D721Med (cell line): Measurements from ENCODE around the gene NECTIN3.

Experiments
- DNase-seq: peaks from one replicate; pipeline ENCODE4 v3.0.0; 2011; ENCODE audit warnings: low spot score; ENCODE audit not compliant: insufficient read length
- FAIRE-seq: peaks from 2 replicates; lab custom pipeline; 2011; peaks lifted over from hg19 to GRCh38; lab: Jason Lieb, UNC
- CTCF ChIP-seq: IDR thresholded peaks from 2 replicates; pipeline ENCODE4 v1.5.1; 2012; ENCODE audit warnings: mild to moderate bottlenecking, control low read depth; ENCODE audit not compliant: insufficient read depth; ENCODE audit errors: missing control alignments

Gene NECTIN3

GRCh38 chr3:111080413-111080812 lies 8.8 kb downstream of the NECTIN3 start:
- peak; percentile 6 for FAIRE-seq
- peak; percentile 52 for TF ChIP-seq CTCF
- no peak for DNase-seq

GRCh38 chr3:111081008-111081545 lies 9.5 kb downstream of the NECTIN3 start:
- FAIRE-seq, result no peak
- TF ChIP-seq CTCF, result no peak

GRCh38 chr3:111084911-111085310 lies 13.3 kb downstream of the NECTIN3 start:
- FAIRE-seq (no peak), DNase-seq (no peak)
- no peak for TF ChIP-seq CTCF

More at GRCh38 chr3:111081008-111081545, 9.5 kb downstream of the NECTIN3 start:
- DNase-seq, result no peak

- no peak for TF ChIP-seq CTCF
- DNase-seq (no peak), FAIRE-seq (no peak)
These were observed 16.4 kb downstream of the NECTIN3 start for GRCh38 chr3:111087924-111088469.

GRCh38 chr3:111096487-111097209 lies 25.0 kb downstream of the NECTIN3 start:
- FAIRE-seq (no peak), DNase-seq (no peak)
- TF ChIP-seq CTCF, result no peak

- FAIRE-seq (no peak), DNase-seq (no peak)
- TF ChIP-seq CTCF, result no peak
These were observed 32.2 kb downstream of the NECTIN3 start for GRCh38 chr3:111103807-111104206.

GRCh38 chr3:111106993-111107661 lies 35.5 kb downstream of the NECTIN3 start:
- DNase-seq, result no peak
- TF ChIP-seq CTCF, result no peak

More at GRCh38 chr3:111106993-111107661, 35.5 kb downstream of the NECTIN3 start:
- FAIRE-seq, result no peak
